Right atrium auricular region (tissue), 2 donors: ENCODE measurements around the gene ELMO1. TPM values are rescaled to one million over a fixed set of nuclear protein-coding genes. Genes with fewer than 3 reads are reported as not detected.

ENCODE experiments used
- DNase-seq: peaks from one replicate; pipeline ENCODE4 v3.0.0-alpha.2; 2019; ENCODE audit warnings: low spot score
- H3K27ac ChIP-seq, 2 donors: fragments of 200-600 bp; sonication (generic); 1 replicate in 1 of 2; 2 replicates in 1 of 2; pipeline ENCODE4 v1.5.1; 2016 to 2019
- H3K27me3 ChIP-seq, 2 donors: fragments of 200-600 bp; sonication (generic); one replicate each; pipeline versions ENCODE4 v1.5.1 to v1.6.0; 2017 to 2019
- H3K36me3 ChIP-seq: fragments of 200-600 bp; sonication (generic); one replicate; pipeline ENCODE4 v1.5.1; 2016
- H3K4me1 ChIP-seq, 2 donors: fragments of 200-600 bp; sonication (generic); one replicate each; pipeline versions ENCODE4 v1.5.1 to v1.6.0; 2017 to 2019
- H3K4me3 ChIP-seq, 2 donors: fragments of 200-600 bp; sonication (generic); 1 replicate in 1 of 2; 2 replicates in 1 of 2; pipeline ENCODE4 v1.5.1; 2017 to 2019; ENCODE audit warnings: mild to moderate bottlenecking in 1 of 2, moderate library complexity in 1 of 2
- H3K9me3 ChIP-seq, 2 donors: fragments of 200-600 bp; sonication (generic); one replicate each; pipeline ENCODE4 v1.5.1; 2019
- total RNA-seq, 2 donors: library from RNA; depleted of rRNA; stranded (reverse); fragments of >200 nt; gene quantifications; one replicate each; pipeline ENCODE4 v1.1.0, GENCODE V29; 2016
- TF ChIP-seq, protein P1 (sequence below), 2 donors: fragments of 200-600 bp; sonication (generic); IDR thresholded peaks; one replicate each; pipeline ENCODE4 v1.5.1; 2019; ENCODE audit warnings: antibody characterized with exemption in 2 of 2

ELMO1 gene
- total RNA-seq, 2 donors from 2014 or later: 24.4 to 45.1 TPM

DNA sequence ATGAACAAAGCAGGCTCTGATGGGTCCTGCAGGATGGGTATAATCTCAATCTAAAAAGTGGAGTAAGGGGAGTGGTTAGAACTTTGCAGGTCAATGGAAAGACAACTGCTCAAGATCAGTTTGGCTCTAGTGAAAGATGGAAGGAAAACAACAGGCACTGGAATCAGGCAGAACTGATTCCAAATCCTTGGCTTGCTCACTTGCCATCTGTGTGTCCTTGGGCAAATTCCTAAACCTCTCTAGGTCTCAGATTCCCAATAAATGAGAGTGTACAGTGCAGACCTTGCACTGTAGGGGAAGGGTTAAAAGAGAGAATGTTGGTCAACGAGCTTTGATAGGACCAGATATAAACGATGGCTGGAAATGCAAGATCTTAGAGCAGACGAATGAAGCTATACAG is 538.3 kb downstream of the ELMO1 start:
- TF ChIP-seq, protein P1, sequence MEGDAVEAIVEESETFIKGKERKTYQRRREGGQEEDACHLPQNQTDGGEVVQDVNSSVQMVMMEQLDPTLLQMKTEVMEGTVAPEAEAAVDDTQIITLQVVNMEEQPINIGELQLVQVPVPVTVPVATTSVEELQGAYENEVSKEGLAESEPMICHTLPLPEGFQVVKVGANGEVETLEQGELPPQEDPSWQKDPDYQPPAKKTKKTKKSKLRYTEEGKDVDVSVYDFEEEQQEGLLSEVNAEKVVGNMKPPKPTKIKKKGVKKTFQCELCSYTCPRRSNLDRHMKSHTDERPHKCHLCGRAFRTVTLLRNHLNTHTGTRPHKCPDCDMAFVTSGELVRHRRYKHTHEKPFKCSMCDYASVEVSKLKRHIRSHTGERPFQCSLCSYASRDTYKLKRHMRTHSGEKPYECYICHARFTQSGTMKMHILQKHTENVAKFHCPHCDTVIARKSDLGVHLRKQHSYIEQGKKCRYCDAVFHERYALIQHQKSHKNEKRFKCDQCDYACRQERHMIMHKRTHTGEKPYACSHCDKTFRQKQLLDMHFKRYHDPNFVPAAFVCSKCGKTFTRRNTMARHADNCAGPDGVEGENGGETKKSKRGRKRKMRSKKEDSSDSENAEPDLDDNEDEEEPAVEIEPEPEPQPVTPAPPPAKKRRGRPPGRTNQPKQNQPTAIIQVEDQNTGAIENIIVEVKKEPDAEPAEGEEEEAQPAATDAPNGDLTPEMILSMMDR (IDR thresholded peaks at IDR 0.05): no peak
- Histone ChIP-seq H3K27ac (no peak overlapping the region), H3K4me1 (no peaks in the 10 kb centered on the region), H3K9me3 (no peaks in the 10 kb centered on the region), H3K36me3 (no peaks in the 10 kb centered on the region), H3K4me3 (no peak overlapping the region), H3K27me3 (no peaks in the 10 kb centered on the region)
- no peak for DNase-seq

DNA sequence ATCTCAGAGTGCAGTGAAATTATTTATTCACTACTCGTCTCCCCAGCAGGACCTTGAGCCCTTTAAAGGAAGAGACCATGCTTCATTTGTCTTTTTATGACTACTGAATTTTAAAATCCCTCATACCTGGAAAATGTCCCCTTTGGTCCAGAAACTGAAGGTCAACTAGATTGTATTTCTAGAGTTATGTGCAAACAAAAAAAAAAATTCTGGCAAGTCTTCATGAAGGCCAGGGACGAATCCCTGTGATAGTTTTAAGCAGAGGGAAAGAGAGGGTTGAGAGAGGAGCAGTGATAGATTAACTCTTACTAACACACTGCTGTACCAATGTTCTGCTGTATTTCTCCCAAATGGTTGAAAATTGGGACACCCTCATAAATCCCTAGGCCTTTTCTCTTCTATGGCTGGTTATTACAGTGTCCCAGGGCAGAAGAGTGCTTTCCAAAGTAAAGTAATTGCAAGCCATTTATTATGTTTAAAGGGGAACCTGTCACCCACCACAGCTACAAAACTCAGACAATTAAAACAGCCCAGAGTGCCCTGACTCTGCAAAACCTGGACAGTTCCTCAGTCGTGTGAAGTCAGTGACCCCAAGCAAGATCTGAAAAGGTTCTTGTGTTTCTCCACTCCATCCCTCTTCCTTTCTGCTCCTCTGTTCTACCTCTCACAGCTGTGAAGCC is 541.6 kb downstream of the ELMO1 start:
- Histone ChIP-seq H3K36me3 (no peaks in the 10 kb centered on the region), H3K4me1 (peaks cover 0 to 12% of the 10 kb centered on the region in 2 donors), H3K9me3 (no peaks in the 10 kb centered on the region), H3K27ac (no peak overlapping the region), H3K4me3 (no peak overlapping the region), H3K27me3 (no peaks in the 10 kb centered on the region)
- no peak for DNase-seq
- TF ChIP-seq, protein P1 (IDR thresholded peaks at IDR 0.05): no peak

DNA sequence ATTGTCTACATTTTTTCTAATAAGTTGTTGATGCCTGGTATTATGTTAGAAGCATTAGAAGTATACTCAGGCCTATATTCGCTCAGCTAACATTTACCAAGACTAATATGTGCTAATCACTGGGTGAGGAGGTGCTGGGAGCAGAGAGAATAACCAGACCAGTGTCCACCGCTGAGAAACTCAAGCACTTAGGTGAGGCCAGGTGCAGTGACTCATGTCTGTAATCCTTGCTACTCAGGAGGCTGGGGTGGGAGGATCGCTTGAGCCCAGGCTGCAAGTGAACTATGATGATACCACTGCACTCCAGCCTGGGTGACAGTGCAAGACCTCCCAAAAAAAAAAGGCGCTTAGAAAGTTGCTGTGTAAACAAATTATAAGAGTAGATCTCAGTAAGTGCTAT is 542.2 kb downstream of the ELMO1 start:
- Histone ChIP-seq H3K27me3 (no peaks in the 10 kb centered on the region), H3K4me3 (no peak overlapping the region), H3K27ac (no peak overlapping the region), H3K9me3 (no peaks in the 10 kb centered on the region), H3K36me3 (no peaks in the 10 kb centered on the region), H3K4me1 (peaks cover 0 to 12% of the 10 kb centered on the region in 2 donors)
- no peak for DNase-seq
- TF ChIP-seq, protein P1 (IDR thresholded peaks at IDR 0.05): no peak

DNA sequence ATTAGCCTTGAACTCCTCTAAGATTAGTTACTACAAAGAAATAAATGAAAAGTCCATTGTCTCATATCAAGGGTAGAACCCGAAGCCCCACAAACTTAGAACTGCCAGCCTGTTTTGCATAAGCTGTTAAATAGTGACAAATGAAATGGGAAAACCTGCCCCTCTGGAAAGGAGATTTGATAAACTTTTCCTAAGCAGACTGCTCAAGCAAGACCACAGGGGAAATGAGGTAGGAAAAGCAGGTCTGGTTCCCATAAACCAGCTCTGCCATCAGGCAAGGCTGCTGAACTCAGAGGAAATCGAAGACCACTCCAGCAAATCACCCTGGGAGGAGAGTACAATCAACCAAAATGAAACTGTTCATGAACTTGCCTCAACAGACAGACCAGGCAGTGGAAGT is 542.8 kb downstream of the ELMO1 start:
- Histone ChIP-seq H3K4me1 (peaks cover 0 to 12% of the 10 kb centered on the region in 2 donors), H3K27ac (no peak overlapping the region), H3K9me3 (no peaks in the 10 kb centered on the region), H3K36me3 (no peaks in the 10 kb centered on the region), H3K4me3 (no peak overlapping the region), H3K27me3 (no peaks in the 10 kb centered on the region)
- DNase-seq: no peak
- TF ChIP-seq, protein P1 (IDR thresholded peaks at IDR 0.05): no peak

DNA sequence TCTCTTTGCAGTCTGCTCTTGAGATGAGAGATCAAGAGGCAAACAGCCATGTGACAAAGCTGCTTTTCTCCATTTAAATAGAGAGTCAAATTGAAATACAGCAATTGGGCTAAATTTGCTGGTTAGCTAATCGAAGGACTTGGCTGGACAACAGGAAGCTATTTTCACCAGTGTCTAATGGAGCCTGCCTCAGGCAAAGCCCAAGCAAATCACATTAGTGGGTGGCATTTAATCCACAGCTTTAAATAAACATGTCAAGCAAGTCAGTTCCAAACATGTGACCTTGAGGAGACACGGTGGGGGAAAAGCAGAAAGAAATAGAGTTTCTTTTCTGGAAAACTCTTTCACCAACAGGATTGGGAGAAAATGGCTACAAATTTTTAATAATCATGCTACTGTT is 543.9 kb downstream of the ELMO1 start:
- TF ChIP-seq, protein P1 (IDR thresholded peaks at IDR 0.05): no peak

DNA sequence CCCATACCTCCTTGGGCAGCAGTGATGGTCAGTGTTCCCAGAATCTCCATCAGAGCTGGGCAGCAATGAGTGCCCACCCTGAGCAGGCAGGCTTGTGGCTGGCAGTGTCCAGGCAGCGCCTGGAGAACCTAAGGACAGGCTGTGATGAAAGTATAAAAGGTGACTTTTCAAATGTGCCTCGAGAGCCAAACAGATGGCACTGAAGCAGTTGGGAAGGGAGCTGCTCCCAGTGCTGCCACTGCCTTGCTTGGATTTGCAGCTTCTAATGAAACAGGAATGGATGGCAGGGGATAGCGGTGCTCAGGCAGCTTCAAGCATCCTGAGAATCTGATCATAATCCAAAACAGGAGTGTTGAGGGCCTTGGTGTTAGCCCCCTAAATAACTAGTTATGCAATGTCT is 544.6 kb downstream of the ELMO1 start:
- no peak overlapping the region for H3K4me3 ChIP-seq
- H3K27ac ChIP-seq: no peak overlapping the region
- DNase-seq: no peak
- H3K36me3 ChIP-seq: no peaks in the 10 kb centered on the region
- H3K9me3 ChIP-seq: no peaks in the 10 kb centered on the region
- H3K4me1 ChIP-seq: peaks cover 0 to 12% of the 10 kb centered on the region in 2 donors
- TF ChIP-seq, protein P1 (IDR thresholded peaks at IDR 0.05): no peak
- H3K27me3 ChIP-seq: no peaks in the 10 kb centered on the region

More for the DNA sequence above, 543.9 kb downstream of the ELMO1 start:
- peaks cover 0 to 12% of the 10 kb centered on the region in 2 donors for H3K4me1 ChIP-seq
- DNase-seq: no peak
- no peak overlapping the region for H3K4me3 ChIP-seq
- H3K27ac ChIP-seq: no peak overlapping the region
- no peaks in the 10 kb centered on the region for H3K9me3 ChIP-seq
- H3K36me3 ChIP-seq: no peaks in the 10 kb centered on the region
- no peaks in the 10 kb centered on the region for H3K27me3 ChIP-seq
